SKM-1 treated with dmso at 0.1 percent for 144 hours (cell line): Measurements from ENCODE around the gene PPRC1.

Experiments
- DNase-seq: peaks from one replicate; lab custom pipeline; 2025; ENCODE audit not compliant: unreplicated experiment; lab: John Stamatoyannopoulos, UW

Gene PPRC1, protein sequence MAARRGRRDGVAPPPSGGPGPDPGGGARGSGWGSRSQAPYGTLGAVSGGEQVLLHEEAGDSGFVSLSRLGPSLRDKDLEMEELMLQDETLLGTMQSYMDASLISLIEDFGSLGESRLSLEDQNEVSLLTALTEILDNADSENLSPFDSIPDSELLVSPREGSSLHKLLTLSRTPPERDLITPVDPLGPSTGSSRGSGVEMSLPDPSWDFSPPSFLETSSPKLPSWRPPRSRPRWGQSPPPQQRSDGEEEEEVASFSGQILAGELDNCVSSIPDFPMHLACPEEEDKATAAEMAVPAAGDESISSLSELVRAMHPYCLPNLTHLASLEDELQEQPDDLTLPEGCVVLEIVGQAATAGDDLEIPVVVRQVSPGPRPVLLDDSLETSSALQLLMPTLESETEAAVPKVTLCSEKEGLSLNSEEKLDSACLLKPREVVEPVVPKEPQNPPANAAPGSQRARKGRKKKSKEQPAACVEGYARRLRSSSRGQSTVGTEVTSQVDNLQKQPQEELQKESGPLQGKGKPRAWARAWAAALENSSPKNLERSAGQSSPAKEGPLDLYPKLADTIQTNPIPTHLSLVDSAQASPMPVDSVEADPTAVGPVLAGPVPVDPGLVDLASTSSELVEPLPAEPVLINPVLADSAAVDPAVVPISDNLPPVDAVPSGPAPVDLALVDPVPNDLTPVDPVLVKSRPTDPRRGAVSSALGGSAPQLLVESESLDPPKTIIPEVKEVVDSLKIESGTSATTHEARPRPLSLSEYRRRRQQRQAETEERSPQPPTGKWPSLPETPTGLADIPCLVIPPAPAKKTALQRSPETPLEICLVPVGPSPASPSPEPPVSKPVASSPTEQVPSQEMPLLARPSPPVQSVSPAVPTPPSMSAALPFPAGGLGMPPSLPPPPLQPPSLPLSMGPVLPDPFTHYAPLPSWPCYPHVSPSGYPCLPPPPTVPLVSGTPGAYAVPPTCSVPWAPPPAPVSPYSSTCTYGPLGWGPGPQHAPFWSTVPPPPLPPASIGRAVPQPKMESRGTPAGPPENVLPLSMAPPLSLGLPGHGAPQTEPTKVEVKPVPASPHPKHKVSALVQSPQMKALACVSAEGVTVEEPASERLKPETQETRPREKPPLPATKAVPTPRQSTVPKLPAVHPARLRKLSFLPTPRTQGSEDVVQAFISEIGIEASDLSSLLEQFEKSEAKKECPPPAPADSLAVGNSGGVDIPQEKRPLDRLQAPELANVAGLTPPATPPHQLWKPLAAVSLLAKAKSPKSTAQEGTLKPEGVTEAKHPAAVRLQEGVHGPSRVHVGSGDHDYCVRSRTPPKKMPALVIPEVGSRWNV (N-terminal part only)

GRCh38 chr10:102132563-102133372, at the start of gene PPRC1:
Gene PPRC1 (plus strand): TSS chr10:102133040. CDS start chr10:102133069, 29 bp downstream.
- DNase-seq: peak; percentile 100

GRCh38 chr10:102083541-102083940, 49.3 kb upstream of the PPRC1 start:
- no peak for DNase-seq

DNA sequence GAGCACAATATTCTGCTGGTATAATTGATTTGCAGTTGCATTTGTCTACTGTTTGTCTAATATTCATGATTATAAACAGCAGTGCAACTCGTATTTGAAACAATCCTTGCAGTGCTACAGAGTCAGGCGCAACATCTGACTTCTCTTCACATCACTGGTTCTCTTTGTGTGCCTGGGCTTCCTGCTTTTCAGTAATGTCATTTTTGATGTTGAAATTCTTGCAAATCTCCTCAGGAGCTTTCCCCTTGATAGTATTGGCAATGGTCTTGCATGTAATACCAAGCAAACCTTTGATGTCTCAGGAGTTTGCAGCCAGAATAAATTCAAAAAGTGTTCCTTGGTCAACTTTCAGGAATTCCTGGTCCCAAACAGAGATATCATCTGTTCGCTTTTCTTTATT, 47.5 kb upstream of the PPRC1 start:
- peak; percentile 44 for DNase-seq

GRCh38 chr10:102086196-102086595, 46.6 kb upstream of the PPRC1 start:
- no peak for DNase-seq

- DNase-seq: no peak
Measured at GRCh38 chr10:102090772-102091171, 42.1 kb upstream of the PPRC1 start.

DNA sequence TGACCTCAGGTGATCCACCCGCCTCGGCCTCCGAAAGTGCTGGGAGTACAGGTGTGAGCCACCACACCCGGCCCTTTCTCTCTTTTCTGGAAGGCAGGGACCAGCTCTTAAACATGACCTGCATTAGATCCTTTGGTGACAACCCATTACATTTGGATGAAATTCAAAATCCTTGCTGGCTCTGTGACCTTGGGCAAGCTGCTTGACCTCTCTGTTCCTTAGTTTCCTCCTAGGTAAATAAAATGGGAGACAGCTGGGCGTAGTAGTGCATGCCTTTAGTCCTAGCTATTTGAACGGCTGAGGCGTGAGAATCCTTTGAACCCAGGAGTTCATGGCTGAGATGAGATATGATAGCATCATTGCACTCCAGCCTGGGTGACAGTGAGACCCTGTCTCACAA, 36.4 kb upstream of the PPRC1 start:
- DNase-seq: no peak

GRCh38 chr10:102101152-102101551, 31.7 kb upstream of the PPRC1 start:
- DNase-seq: no peak

DNA sequence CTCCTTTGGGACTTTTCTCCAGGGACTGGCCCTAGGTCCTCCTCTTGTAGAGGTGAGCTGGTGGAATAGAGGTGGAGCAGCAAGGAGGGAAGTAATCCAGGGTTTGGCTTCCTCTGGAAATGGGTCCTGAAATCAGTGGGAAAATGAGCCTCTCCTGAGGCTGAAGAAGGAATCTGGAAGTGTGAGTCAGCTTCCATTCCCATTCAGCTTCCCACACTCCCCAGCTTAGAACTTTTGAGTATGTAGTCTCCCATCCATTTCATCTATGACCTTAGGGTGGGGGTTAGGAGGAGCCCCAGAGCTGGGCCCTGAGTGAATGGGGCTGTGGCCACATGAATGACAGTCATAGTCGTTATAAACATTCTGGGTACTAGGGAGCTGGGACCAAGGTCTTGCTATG, 30.4 kb upstream of the PPRC1 start:
- DNase-seq: no peak

DNA sequence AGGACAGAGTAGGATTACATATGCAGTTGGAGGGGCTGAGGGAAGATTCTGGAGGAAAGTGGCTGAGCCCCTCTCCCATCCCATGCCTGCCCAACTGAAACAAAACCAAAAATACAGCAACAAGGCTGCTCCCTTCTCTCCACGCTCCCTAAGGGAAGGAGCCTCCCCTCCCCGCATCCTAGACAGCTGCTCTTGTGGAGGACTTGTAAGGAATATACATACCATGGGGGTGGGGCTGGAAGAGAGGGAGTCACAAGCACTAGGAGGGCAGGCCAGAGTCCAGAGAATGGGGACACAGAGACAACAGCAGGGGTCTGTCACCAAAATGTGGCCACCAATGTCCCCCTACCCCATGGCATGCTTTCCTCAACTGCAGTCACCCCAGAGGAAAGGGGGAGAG, 25.8 kb upstream of the PPRC1 start:
- no peak for DNase-seq

DNA sequence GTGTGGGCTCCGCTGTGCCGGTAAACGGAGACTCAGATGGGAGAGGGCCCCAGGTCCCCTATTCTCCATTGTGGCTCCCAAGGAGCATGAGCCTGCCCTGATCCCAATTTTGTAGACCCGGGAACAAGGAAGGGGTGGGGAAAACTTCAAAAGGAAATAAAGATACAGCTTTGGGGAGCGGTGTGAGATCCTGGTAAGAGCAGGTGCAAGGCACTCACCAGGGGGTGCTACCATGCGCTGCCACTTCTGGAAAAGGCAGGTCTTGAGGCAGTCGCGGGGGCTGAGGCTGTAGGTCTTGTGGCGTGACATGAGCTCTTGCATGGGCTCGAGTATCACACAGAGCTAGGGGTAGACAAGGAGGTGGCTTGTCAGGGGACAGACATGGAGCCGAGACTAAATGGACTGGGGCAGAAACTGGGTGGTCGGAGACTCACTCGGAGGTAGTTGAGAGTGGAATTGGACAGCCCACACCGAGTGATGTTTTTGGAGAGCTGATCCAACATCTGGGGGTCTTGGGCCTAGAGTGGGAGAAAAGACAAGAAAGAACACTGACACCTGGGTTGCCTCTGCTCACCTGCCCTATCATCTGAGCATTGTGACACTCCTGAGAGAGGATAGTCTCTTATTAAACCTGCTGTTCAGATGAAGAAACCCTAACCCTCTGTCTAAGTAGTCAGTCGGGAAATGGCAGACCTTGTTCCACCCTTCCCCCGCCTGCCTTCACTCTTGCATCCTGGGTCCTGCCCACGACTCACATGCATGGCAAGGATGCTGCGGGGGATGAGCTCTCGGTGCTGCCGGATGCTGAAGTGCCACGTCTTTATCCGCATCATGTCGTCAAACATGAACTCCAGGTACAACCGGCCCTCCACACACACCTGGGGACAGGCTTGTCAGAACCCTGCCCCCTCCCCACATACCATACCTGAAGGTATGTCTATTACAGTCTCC, 23.4 kb upstream of the PPRC1 start:
- DNase-seq: no peak

DNA sequence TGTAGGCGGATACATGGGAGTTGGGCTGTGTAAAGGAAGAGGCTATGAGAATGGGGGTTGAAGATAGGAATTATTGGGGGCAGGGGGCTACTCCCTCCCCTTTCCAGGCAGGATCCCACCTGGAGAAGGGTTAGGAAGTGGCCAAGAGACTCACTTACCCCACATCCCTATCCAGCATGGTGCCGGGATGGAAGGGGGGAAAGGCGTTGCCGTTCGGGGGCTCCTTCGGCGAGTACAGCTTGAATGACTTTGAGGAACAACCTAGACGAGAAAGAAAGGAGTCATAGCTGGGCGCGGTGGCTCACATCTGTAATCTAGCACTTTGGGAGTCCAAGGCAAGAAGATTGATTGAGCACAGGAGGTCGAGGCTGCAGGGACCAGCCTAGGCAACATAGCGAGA, 21.6 kb upstream of the PPRC1 start:
- DNase-seq: no peak

GRCh38 chr10:102112210-102112817, 20.5 kb upstream of the PPRC1 start:
- DNase-seq: no peak

GRCh38 chr10:102113261-102113955, 19.4 kb upstream of the PPRC1 start:
- no peak for DNase-seq

GRCh38 chr10:102113956-102114857, 18.6 kb upstream of the PPRC1 start:
- no peak for DNase-seq

- DNase-seq: peak; percentile 86
Measured at GRCh38 chr10:102114861-102115618, 17.8 kb upstream of the PPRC1 start.

GRCh38 chr10:102115775-102116174, 17.1 kb upstream of the PPRC1 start:
- peak; percentile 27 for DNase-seq
